H1 (cell line): ENCODE data around the gene MVP.

ENCODE experiments used
- CTCF ChIP-seq, 3 experiments: IDR thresholded peaks; 1 replicate in 2 of 3; 2 replicates in 1 of 3; pipeline versions ENCODE4 v1.5.1 to v1.6.1; 2011; ENCODE audit warnings: low read length in 3 of 3, mild to moderate bottlenecking in 3 of 3, inconsistent platforms in 2 of 3, low read depth in 1 of 3, moderate library complexity in 1 of 3; ENCODE audit not compliant: insufficient read depth in 1 of 3; ENCODE audit errors: control extremely low read depth in 1 of 3
- EGR1 ChIP-seq: IDR thresholded peaks from 2 replicates; pipeline ENCODE4 v1.6.1; 2011; ENCODE audit warnings: low read depth, low read length, borderline replicate concordance
- EZH2 ChIP-seq: fragments of 200-600 bp; sonication (generic); IDR thresholded peaks from 2 replicates; pipeline ENCODE4 v1.7.1; 2012; ENCODE audit warnings: low read depth, mild to moderate bottlenecking, moderate library complexity, low read length, inconsistent platforms; ENCODE audit not compliant: severe bottlenecking
- JUN ChIP-seq: IDR thresholded peaks from 2 replicates; pipeline ENCODE4 v1.6.1; 2011; ENCODE audit warnings: low read depth, mild to moderate bottlenecking, improper control_type of control experiment, low read length
- POLR2A ChIP-seq, 2 experiments: IDR thresholded peaks; 1 replicate in 1 of 2; 2 replicates in 1 of 2; pipeline ENCODE4 v1.6.1; 2011; ENCODE audit warnings: low read depth in 2 of 2, low read length in 2 of 2, mild to moderate bottlenecking in 2 of 2; ENCODE audit errors: control extremely low read depth in 1 of 2
- RAD21 ChIP-seq, 2 experiments: IDR thresholded peaks in 1 of 2; conservative IDR thresholded peaks in 1 of 2; 2 replicates each; pipeline ENCODE4 v1.6.1; 2011; ENCODE audit warnings: low read depth in 2 of 2, low read length in 2 of 2, improper control_type of control experiment in 1 of 2, inconsistent platforms in 1 of 2, mild to moderate bottlenecking in 1 of 2, moderate library complexity in 1 of 2
- SP1 ChIP-seq: IDR thresholded peaks from 2 replicates; pipeline ENCODE4 v1.6.1; 2011; ENCODE audit warnings: low read depth, low read length
- SUZ12 ChIP-seq: fragments of 200-600 bp; sonication (generic); IDR thresholded peaks from 2 replicates; pipeline ENCODE4 v1.6.1; 2012; ENCODE audit warnings: mild to moderate bottlenecking, inconsistent platforms, low read length, moderate library complexity, mixed read lengths
- TCF12 ChIP-seq: IDR thresholded peaks from 2 replicates; pipeline ENCODE4 v1.6.1; 2011; ENCODE audit warnings: low read depth, mild to moderate bottlenecking, low read length

- TF ChIP-seq TCF12: no peak
- no peak; a peak in 1 of 3 replicates for TF ChIP-seq POLR2A (IDR thresholded peaks at IDR 0.05; ENCODE audit: control extremely low read depth in 1 of 2, low read depth in 2 of 2, low read length in 2 of 2)
- no peak for TF ChIP-seq SUZ12
- TF ChIP-seq JUN: no peak
- TF ChIP-seq EZH2: no peak
- TF ChIP-seq CTCF (IDR thresholded peaks at IDR 0.05; ENCODE audit: control extremely low read depth in 1 of 3, insufficient read depth in 1 of 3, low read depth in 1 of 3, low read length in 3 of 3): no peak
- TF ChIP-seq RAD21 (IDR thresholded peaks at IDR 0.05 in 1 of 2, conservative IDR thresholded peaks at IDR 0.05 in 1 of 2; ENCODE audit: low read depth in 2 of 2, low read length in 2 of 2): no peak
- 0 out of 2 replicates have a peak, but pooled peaks have one; percentile 24 for TF ChIP-seq SP1
- no peak for TF ChIP-seq EGR1
Measured at GRCh38 chr16:29806641-29807425, 13.4 kb upstream of the MVP start.
